ENCODE results near the gene MBOAT2. TPM values are rescaled to one million over a fixed set of nuclear protein-coding genes. Genes with fewer than 3 reads are reported as not detected.

The MBOAT2 gene
- polyA plus RNA-seq, 3 donors = 5.1 to 9.0 (median 5.5) TPM

DNA sequence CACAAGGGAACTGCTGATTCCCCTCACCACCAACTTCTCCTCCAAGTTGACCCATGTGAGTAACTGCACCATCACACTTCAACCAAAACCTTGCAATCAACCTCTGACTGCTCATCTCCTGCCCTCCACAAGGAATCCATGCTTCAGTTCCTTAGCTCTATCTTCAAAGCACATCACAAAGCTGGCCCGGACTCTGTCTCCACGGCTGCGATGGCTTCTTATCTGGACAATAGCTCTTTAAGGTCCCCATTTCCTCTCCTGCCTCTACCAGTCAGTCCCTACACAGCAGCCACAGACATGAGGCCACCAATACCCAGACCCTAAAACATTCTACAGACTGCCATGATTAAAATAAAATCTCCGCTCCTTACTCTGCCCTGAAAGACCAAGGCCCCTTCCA, 25.7 kb downstream of the MBOAT2 start:
- DNase-seq = no peak
- Histone ChIP-seq H3K9ac (ENCODE audit: insufficient read depth, low read length, poor library complexity, severe bottlenecking) (no peak overlapping the region), H3K27me3 (ENCODE audit: control insufficient read depth in 2 of 2, insufficient read depth in 2 of 2, low read length in 2 of 2) (no peaks in the 10 kb centered on the region), H3K27ac (ENCODE audit: low read depth in 1 of 2, low read length in 2 of 2) (no peak overlapping the region), H3K4me3 (replicated peaks in 1 of 3; ENCODE audit: low read depth in 2 of 3, low read length in 3 of 3) (no peak overlapping the region), H4K20me1 (ENCODE audit: insufficient read depth, low read length) (no peaks in the 10 kb centered on the region), H3K79me2 (ENCODE audit: insufficient read depth, low read length) (peaks cover 90% of the 10 kb centered on the region), H3K4me2 (replicated peaks; ENCODE audit: extremely low read depth, low read length, poor library complexity, severe bottlenecking) (no peak overlapping the region), H2AFZ (ENCODE audit: insufficient read depth, low read depth, low read length, poor library complexity, severe bottlenecking) (no peak overlapping the region), H3K36me3 (replicated peaks in 1 of 2; ENCODE audit: control insufficient read depth in 1 of 2, insufficient read depth in 2 of 2, low read length in 2 of 2) (no peaks in the 10 kb centered on the region), H3K4me1 (ENCODE audit: control insufficient read depth in 1 of 2, insufficient read depth in 2 of 2, low read length in 2 of 2) (peaks cover 5 to 14% of the 10 kb centered on the region in 2 donors), H3K9me3 (replicated peaks in 1 of 2; ENCODE audit: control insufficient read depth in 1 of 2, insufficient read depth in 1 of 2, low read length in 2 of 2) (no peaks in the 10 kb centered on the region)
- no peak overlapping the region for H3K27ac Mint-ChIP-seq
- TF ChIP-seq, protein P1, sequence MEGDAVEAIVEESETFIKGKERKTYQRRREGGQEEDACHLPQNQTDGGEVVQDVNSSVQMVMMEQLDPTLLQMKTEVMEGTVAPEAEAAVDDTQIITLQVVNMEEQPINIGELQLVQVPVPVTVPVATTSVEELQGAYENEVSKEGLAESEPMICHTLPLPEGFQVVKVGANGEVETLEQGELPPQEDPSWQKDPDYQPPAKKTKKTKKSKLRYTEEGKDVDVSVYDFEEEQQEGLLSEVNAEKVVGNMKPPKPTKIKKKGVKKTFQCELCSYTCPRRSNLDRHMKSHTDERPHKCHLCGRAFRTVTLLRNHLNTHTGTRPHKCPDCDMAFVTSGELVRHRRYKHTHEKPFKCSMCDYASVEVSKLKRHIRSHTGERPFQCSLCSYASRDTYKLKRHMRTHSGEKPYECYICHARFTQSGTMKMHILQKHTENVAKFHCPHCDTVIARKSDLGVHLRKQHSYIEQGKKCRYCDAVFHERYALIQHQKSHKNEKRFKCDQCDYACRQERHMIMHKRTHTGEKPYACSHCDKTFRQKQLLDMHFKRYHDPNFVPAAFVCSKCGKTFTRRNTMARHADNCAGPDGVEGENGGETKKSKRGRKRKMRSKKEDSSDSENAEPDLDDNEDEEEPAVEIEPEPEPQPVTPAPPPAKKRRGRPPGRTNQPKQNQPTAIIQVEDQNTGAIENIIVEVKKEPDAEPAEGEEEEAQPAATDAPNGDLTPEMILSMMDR (IDR thresholded peaks at IDR 0.05) = no peak
- H3K4me1 Mint-ChIP-seq = peaks cover 15% of the 10 kb centered on the region
- intact Hi-C loops (cut with micrococcal nuclease) = no loop called here
- H3K9me3 Mint-ChIP-seq = peaks cover 0 to 3% (median 0%) of the 10 kb centered on the region in 7 donors
- H3K4me3 Mint-ChIP-seq = no peak overlapping the region
- H3K36me3 Mint-ChIP-seq = peaks cover 2 to 4% of the 10 kb centered on the region in 2 donors
- 95% methylated on average over 4 of the region's 4 CpGs for WGBS (ENCODE audit: insufficient coverage)
- no peaks in the 10 kb centered on the region for H3K27me3 Mint-ChIP-seq (ENCODE audit: low read depth in 3 of 3)

DNA sequence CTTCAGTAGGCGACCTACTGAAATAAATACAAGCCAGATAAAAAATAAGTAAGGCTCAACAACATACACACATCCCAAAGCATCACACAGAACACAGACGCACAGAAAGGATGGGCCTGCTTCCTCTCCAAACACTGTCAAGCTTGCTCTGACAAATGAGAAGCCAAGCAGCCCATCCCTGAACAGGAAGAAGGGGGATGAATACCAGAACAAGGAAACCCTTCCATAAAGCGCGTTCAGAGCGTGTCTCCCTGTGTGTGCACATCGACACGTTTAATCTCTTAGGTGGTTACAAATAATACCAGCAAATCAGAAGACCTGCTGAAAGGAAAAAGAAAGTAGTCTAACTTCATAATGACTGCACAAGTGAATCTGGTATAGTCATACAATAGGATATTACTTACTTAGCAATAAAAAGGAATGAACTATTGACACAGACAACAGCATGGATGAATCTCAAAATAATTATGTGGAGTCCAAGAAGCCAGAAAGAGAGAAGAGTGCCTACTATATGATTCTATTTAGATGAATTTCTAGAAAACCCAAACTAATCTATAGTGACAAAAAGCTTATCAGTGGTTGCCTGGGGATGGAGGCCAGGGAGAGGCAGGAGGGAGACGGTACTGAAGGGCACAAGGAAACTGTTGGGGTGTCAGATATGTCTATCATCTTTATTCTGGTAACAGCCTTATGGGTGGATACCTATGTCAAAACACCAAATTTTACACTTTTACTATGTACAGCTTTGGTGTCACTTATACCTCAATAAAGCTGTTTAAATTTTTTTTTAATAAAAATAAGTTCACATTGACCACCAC, 26.8 kb downstream of the MBOAT2 start:
- Histone ChIP-seq H3K9me3 (replicated peaks in 1 of 2; ENCODE audit: control insufficient read depth in 1 of 2, insufficient read depth in 1 of 2, low read length in 2 of 2) (no peaks in the 10 kb centered on the region), H3K36me3 (replicated peaks in 1 of 2; ENCODE audit: control insufficient read depth in 1 of 2, insufficient read depth in 2 of 2, low read length in 2 of 2) (no peaks in the 10 kb centered on the region), H3K27ac (ENCODE audit: low read depth in 1 of 2, low read length in 2 of 2) (no peak overlapping the region), H3K4me2 (replicated peaks; ENCODE audit: extremely low read depth, low read length, poor library complexity, severe bottlenecking) (no peak overlapping the region), H3K79me2 (ENCODE audit: insufficient read depth, low read length) (peaks cover 79% of the 10 kb centered on the region), H3K4me1 (ENCODE audit: control insufficient read depth in 1 of 2, insufficient read depth in 2 of 2, low read length in 2 of 2) (peaks cover 0 to 4% of the 10 kb centered on the region in 2 donors), H4K20me1 (ENCODE audit: insufficient read depth, low read length) (no peaks in the 10 kb centered on the region), H3K4me3 (replicated peaks in 1 of 3; ENCODE audit: low read depth in 2 of 3, low read length in 3 of 3) (no peak overlapping the region), H3K9ac (ENCODE audit: insufficient read depth, low read length, poor library complexity, severe bottlenecking) (peak overlapping the region; percentile 1), H3K27me3 (ENCODE audit: control insufficient read depth in 2 of 2, insufficient read depth in 2 of 2, low read length in 2 of 2) (no peaks in the 10 kb centered on the region), H2AFZ (ENCODE audit: insufficient read depth, low read depth, low read length, poor library complexity, severe bottlenecking) (peak overlapping the region; percentile 24)
- WGBS (ENCODE audit: insufficient coverage) = 8% methylated on average over 2 of the region's 8 CpGs
- Mint-ChIP-seq H3K27me3 (ENCODE audit: low read depth in 3 of 3) (no peaks in the 10 kb centered on the region), H3K27ac (no peak overlapping the region), H3K36me3 (peaks cover 2 to 4% of the 10 kb centered on the region in 2 donors), H3K4me3 (no peak overlapping the region), H3K4me1 (peaks cover 4% of the 10 kb centered on the region), H3K9me3 (peaks cover 0 to 3% (median 0%) of the 10 kb centered on the region in 7 donors)
- intact Hi-C loops (cut with micrococcal nuclease) = no loop called here
- TF ChIP-seq, protein P1 (IDR thresholded peaks at IDR 0.05) = no peak
- no peak for DNase-seq

Measured in CD14-positive monocyte (primary cell).